Neuronal stem cell (in vitro differentiated cells): Measurements from ENCODE around the gene PDE6B.
"Not testable (repeated sequence)": the region's sequence is repeated elsewhere in the genome, so short reads cannot be mapped to it uniquely, and the experiment has no call there.

Source experiments
- DNase-seq: peaks from one replicate; pipeline ENCODE4 v3.0.0-alpha.2; 2013; ENCODE audit warnings: low spot score
- H2AFZ ChIP-seq: one replicate; pipeline ENCODE4 v1.6.1; 2013; ENCODE audit warnings: mild to moderate bottlenecking, low read length, inconsistent platforms
- H2AK5ac ChIP-seq: 2 replicates; pipeline ENCODE4 v1.6.1; 2013; ENCODE audit warnings: low read depth, mild to moderate bottlenecking, inconsistent platforms, low read length, moderate library complexity, mixed read lengths
- H2BK120ac ChIP-seq: 2 replicates; pipeline ENCODE4 v1.6.1; 2013; ENCODE audit warnings: low read depth, mild to moderate bottlenecking, inconsistent platforms, low read length, moderate library complexity, mixed read lengths
- H2BK12ac ChIP-seq: one replicate; pipeline ENCODE4 v1.6.1; 2013; ENCODE audit warnings: low read length, inconsistent platforms
- H2BK15ac ChIP-seq: 2 replicates; pipeline ENCODE4 v1.6.1; 2013; ENCODE audit warnings: mild to moderate bottlenecking, low read length, inconsistent platforms, mixed read lengths
- H2BK5ac ChIP-seq: one replicate; pipeline ENCODE4 v1.6.1; 2013; ENCODE audit warnings: inconsistent platforms, mild to moderate bottlenecking, low read length, moderate library complexity
- H3K14ac ChIP-seq: one replicate; pipeline ENCODE4 v1.6.1; 2013; ENCODE audit warnings: low read length, inconsistent platforms
- H3K18ac ChIP-seq: 2 replicates; pipeline ENCODE4 v1.6.1; 2013; ENCODE audit warnings: low read length, inconsistent platforms
- H3K23ac ChIP-seq: 2 replicates; pipeline ENCODE4 v1.6.1; 2013; ENCODE audit warnings: low read depth, mild to moderate bottlenecking, mixed read lengths, low read length, inconsistent platforms; ENCODE audit not compliant: poor library complexity
- H3K27ac ChIP-seq: replicated peaks from 3 replicates; pipeline ENCODE4 v1.5.1; 2013; ENCODE audit warnings: low read length, inconsistent platforms
- H3K27me3 ChIP-seq, 3 experiments: 2 replicates each; pipeline ENCODE4 v1.6.1; 2013; ENCODE audit warnings: low read length in 3 of 3, mild to moderate bottlenecking in 2 of 3, inconsistent platforms in 1 of 3, low read depth in 1 of 3, mixed read lengths in 1 of 3, moderate library complexity in 1 of 3; ENCODE audit not compliant: control insufficient read depth in 3 of 3, insufficient read depth in 3 of 3
- H3K36me3 ChIP-seq, 2 donors: replicated peaks in 1 of 2; 2 replicates each; pipeline ENCODE4 v1.6.1; 2013; ENCODE audit warnings: low read length in 2 of 2; ENCODE audit not compliant: control insufficient read depth in 2 of 2, insufficient read depth in 2 of 2
- H3K4ac ChIP-seq: 2 replicates; pipeline ENCODE4 v1.6.1; 2013; ENCODE audit warnings: inconsistent platforms, mild to moderate bottlenecking, low read length, moderate library complexity
- H3K4me1 ChIP-seq, 2 donors: 1 replicate in 1 of 2; 2 replicates in 1 of 2; pipeline ENCODE4 v1.6.1; 2013; ENCODE audit warnings: low read length in 2 of 2, low read depth in 1 of 2; ENCODE audit not compliant: control insufficient read depth in 2 of 2, insufficient read depth in 1 of 2
- H3K4me2 ChIP-seq: one replicate; pipeline ENCODE4 v1.6.1; 2013; ENCODE audit warnings: mild to moderate bottlenecking, low read length, inconsistent platforms; ENCODE audit not compliant: insufficient read depth, poor library complexity, severe bottlenecking
- H3K4me3 ChIP-seq, 2 donors: 2 replicates each; pipeline ENCODE4 v1.5.1; 2013; ENCODE audit warnings: low read length in 2 of 2, mild to moderate bottlenecking in 2 of 2, inconsistent platforms in 1 of 2, moderate library complexity in 1 of 2
- H3K79me1 ChIP-seq: one replicate; pipeline ENCODE4 v1.6.1; 2013; ENCODE audit warnings: low read depth, mild to moderate bottlenecking, inconsistent platforms, low read length, moderate library complexity
- H3K9ac ChIP-seq: one replicate; pipeline ENCODE4 v1.6.1; 2013; ENCODE audit warnings: mild to moderate bottlenecking, low read depth, low read length, inconsistent platforms; ENCODE audit not compliant: poor library complexity
- H3K9me3 ChIP-seq, 2 donors: replicated peaks in 1 of 2; 2 replicates each; pipeline versions ENCODE3 to v1.6.1; 2013; ENCODE audit warnings: low read length in 2 of 2, mild to moderate bottlenecking in 2 of 2, inconsistent platforms in 1 of 2, low read depth in 1 of 2, mixed read lengths in 1 of 2, moderate library complexity in 1 of 2; ENCODE audit not compliant: control insufficient read depth in 2 of 2, insufficient read depth in 1 of 2
- H4K8ac ChIP-seq: one replicate; pipeline ENCODE4 v1.6.1; 2013; ENCODE audit warnings: low read depth, mild to moderate bottlenecking, inconsistent platforms, low read length, moderate library complexity
- H4K91ac ChIP-seq: one replicate; pipeline ENCODE4 v1.6.1; 2013; ENCODE audit warnings: low read length, low read depth, mild to moderate bottlenecking, inconsistent platforms; ENCODE audit not compliant: poor library complexity
- WGBS, 2 donors: extraction: QIAGEN DNeasy Blood & Tissue Kit; methylation state at CpG; one replicate each; pipeline ENCODE4 v1.1.7; 2013; ENCODE audit warnings: missing lambda C conversion rate in 2 of 2, mixed read lengths in 1 of 2; ENCODE audit not compliant: insufficient read length in 2 of 2, insufficient replicate concordance in 1 of 2; ENCODE audit errors: extremely low coverage in 2 of 2; 5-methylcytosine and 5-hydroxymethylcytosine counted together

Gene PDE6B

GRCh38 chr4:588351-588849 is 37.0 kb upstream of the PDE6B start:
- DNase-seq = no peak
- Histone ChIP-seq H3K27ac (no peak overlapping the region), H3K79me1 (no peaks in the 10 kb centered on the region), H2BK120ac (no peak overlapping the region), H4K8ac (no peak overlapping the region), H3K9ac (no peak overlapping the region), H3K36me3 (no peaks in the 10 kb centered on the region), H3K14ac (no peak overlapping the region), H3K23ac (no peak overlapping the region), H3K4ac (no peak overlapping the region), H4K91ac (no peak overlapping the region), H3K18ac (no peak overlapping the region), H3K9me3 (peaks cover 0 to under 1% of the 10 kb centered on the region in 2 donors), H2AK5ac (no peak overlapping the region), H3K4me3 (no peak overlapping the region), H3K27me3 (no peaks in the 10 kb centered on the region), H3K4me2 (no peak overlapping the region), H2AFZ (no peak overlapping the region), H2BK12ac (peak overlapping the region; percentile 22), H2BK15ac (no peak overlapping the region), H2BK5ac (no peak overlapping the region), H3K4me1 (peaks cover 0 to 1% of the 10 kb centered on the region in 2 donors)
- no CpG with 5 or more reads among the region's 36 CpGs for WGBS, 2 donors

- H3K23ac ChIP-seq = no peak overlapping the region
- H3K4me2 ChIP-seq = no peak overlapping the region
- H2BK5ac ChIP-seq = no peak overlapping the region
- H3K79me1 ChIP-seq = no peaks in the 10 kb centered on the region
- no peak overlapping the region for H2AFZ ChIP-seq
- H2AK5ac ChIP-seq = no peak overlapping the region
- H3K9me3 ChIP-seq = peaks cover 0 to 3% of the 10 kb centered on the region in 2 donors
- H3K4me3 ChIP-seq = no peak overlapping the region
- H3K36me3 ChIP-seq = no peaks in the 10 kb centered on the region
- H3K18ac ChIP-seq = no peak overlapping the region
- no peak overlapping the region for H3K4ac ChIP-seq
- H4K91ac ChIP-seq = no peak overlapping the region
- H3K14ac ChIP-seq = no peak overlapping the region
- no peak for DNase-seq
- peaks cover 0 to 1% of the 10 kb centered on the region in 2 donors for H3K4me1 ChIP-seq
- H3K9ac ChIP-seq = no peak overlapping the region
- no peak overlapping the region for H4K8ac ChIP-seq
- no peak overlapping the region for H3K27ac ChIP-seq
- H3K27me3 ChIP-seq = no peaks in the 10 kb centered on the region
- no peak overlapping the region for H2BK120ac ChIP-seq
- no CpG with 5 or more reads among the region's 16 CpGs for WGBS, 2 donors
- H2BK12ac ChIP-seq = no peak overlapping the region
- H2BK15ac ChIP-seq = no peak overlapping the region
Measured at GRCh38 chr4:589219-589963, 36.0 kb upstream of the PDE6B start.

- H3K4me3 ChIP-seq = no peak overlapping the region
- peaks cover 0 to 3% of the 10 kb centered on the region in 2 donors for H3K9me3 ChIP-seq
- H2AK5ac ChIP-seq = no peak overlapping the region
- no peak overlapping the region for H3K14ac ChIP-seq
- H3K23ac ChIP-seq = no peak overlapping the region
- no peak overlapping the region for H4K8ac ChIP-seq
- no peak overlapping the region for H2BK12ac ChIP-seq
- no peaks in the 10 kb centered on the region for H3K79me1 ChIP-seq
- no peak overlapping the region for H3K27ac ChIP-seq
- no peak overlapping the region for H2BK5ac ChIP-seq
- no peak overlapping the region for H4K91ac ChIP-seq
- no peak for DNase-seq
- no peaks in the 10 kb centered on the region for H3K36me3 ChIP-seq
- H2BK120ac ChIP-seq = no peak overlapping the region
- no peak overlapping the region for H2AFZ ChIP-seq
- H3K27me3 ChIP-seq = no peaks in the 10 kb centered on the region
- no peak overlapping the region for H3K4ac ChIP-seq
- peaks cover 0 to 1% of the 10 kb centered on the region in 2 donors for H3K4me1 ChIP-seq
- H3K4me2 ChIP-seq = no peak overlapping the region
- no peak overlapping the region for H3K18ac ChIP-seq
- H2BK15ac ChIP-seq = no peak overlapping the region
- 100% methylated on average over 1 of the region's 12 CpGs; no CpG with 5 or more reads in 1 of the 2 donors for WGBS, 2 donors
- no peak overlapping the region for H3K9ac ChIP-seq
Measured at GRCh38 chr4:590313-590841, 35.0 kb upstream of the PDE6B start.

DNA sequence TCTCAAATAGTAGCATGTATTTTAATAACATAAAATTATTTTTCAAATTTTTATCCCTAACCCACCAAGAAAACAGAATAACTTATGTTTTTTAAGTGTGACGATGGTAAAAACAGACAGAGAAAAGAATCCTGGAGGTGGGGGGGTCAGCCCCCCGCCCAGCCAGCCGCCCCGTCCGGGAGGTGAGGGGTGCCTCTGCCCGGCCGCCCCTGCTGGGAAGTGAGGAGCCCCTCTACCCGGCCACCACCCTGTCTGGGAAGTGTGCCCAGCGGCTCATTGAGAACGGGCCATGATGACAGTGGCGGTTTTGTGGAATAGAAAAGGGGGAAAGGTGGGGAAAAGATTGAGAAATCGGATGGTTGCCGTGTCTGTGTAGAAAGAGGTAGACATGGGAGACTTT is 33.2 kb upstream of the PDE6B start:
- H4K8ac ChIP-seq, H3K4me1 ChIP-seq, H3K27me3 ChIP-seq, H3K9ac ChIP-seq, H2BK120ac ChIP-seq, H3K4ac ChIP-seq, H3K18ac ChIP-seq, H3K4me3 ChIP-seq, H2BK5ac ChIP-seq, H2BK15ac ChIP-seq, DNase-seq, H3K23ac ChIP-seq, H3K79me1 ChIP-seq, H2BK12ac ChIP-seq, H2AK5ac ChIP-seq, H2AFZ ChIP-seq, H3K14ac ChIP-seq, H3K9me3 ChIP-seq, H3K4me2 ChIP-seq, H3K36me3 ChIP-seq, H4K91ac ChIP-seq, H3K27ac ChIP-seq: not testable (repeated sequence)
- WGBS, 2 donors = no CpG with 5 or more reads among the region's 13 CpGs
